ENCODE results near the gene SYCP2. TPM values are rescaled to one million over a fixed set of nuclear protein-coding genes. Genes with fewer than 3 reads are reported as not detected.

The SYCP2 gene, protein sequence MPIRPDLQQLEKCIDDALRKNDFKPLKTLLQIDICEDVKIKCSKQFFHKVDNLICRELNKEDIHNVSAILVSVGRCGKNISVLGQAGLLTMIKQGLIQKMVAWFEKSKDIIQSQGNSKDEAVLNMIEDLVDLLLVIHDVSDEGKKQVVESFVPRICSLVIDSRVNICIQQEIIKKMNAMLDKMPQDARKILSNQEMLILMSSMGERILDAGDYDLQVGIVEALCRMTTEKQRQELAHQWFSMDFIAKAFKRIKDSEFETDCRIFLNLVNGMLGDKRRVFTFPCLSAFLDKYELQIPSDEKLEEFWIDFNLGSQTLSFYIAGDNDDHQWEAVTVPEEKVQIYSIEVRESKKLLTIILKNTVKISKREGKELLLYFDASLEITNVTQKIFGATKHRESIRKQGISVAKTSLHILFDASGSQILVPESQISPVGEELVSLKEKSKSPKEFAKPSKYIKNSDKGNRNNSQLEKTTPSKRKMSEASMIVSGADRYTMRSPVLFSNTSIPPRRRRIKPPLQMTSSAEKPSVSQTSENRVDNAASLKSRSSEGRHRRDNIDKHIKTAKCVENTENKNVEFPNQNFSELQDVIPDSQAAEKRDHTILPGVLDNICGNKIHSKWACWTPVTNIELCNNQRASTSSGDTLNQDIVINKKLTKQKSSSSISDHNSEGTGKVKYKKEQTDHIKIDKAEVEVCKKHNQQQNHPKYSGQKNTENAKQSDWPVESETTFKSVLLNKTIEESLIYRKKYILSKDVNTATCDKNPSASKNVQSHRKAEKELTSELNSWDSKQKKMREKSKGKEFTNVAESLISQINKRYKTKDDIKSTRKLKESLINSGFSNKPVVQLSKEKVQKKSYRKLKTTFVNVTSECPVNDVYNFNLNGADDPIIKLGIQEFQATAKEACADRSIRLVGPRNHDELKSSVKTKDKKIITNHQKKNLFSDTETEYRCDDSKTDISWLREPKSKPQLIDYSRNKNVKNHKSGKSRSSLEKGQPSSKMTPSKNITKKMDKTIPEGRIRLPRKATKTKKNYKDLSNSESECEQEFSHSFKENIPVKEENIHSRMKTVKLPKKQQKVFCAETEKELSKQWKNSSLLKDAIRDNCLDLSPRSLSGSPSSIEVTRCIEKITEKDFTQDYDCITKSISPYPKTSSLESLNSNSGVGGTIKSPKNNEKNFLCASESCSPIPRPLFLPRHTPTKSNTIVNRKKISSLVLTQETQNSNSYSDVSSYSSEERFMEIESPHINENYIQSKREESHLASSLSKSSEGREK (N-terminal part only)
- total RNA-seq (2021; fragmentation: NEBNext Ultra II Directional; extraction: Animal tissue kit (Norgen Biotek cat#: 25700)) (0.50 and 0.69 TPM in 2 replicates), polyA plus RNA-seq (2011; rRNA removed) (0.02 TPM in 2 replicates), polyA minus RNA-seq (2011; rRNA and poly(A)+ RNA removed) (not detected in 2 replicates)
- 0.14 TPM for polyA plus RNA-seq (2011; cell fraction: cytosol; rRNA removed)
- polyA plus RNA-seq (2011; cell fraction: nucleus; rRNA removed), result 0.16 TPM
- 0.13 TPM in 1 of 4 replicates, not detected in the others for polyA plus RNA-seq (2012, experiment 1 of 2)
- not detected for polyA plus RNA-seq (2012, experiment 2 of 2)
- polyA plus RNA-seq (2013, experiment 1 of 2), result 0.36 TPM
- 0.33 TPM for polyA plus RNA-seq (2013, experiment 2 of 2)
- polyA minus RNA-seq (2011; cell fraction: cytosol; rRNA and poly(A)+ RNA removed), result not detected
- 0.10 TPM for polyA minus RNA-seq (2011; cell fraction: nucleus; rRNA and poly(A)+ RNA removed)
- long read RNA-seq, experiment 1, result 0 reads
- long read RNA-seq, experiment 2, result 0 reads

- Histone ChIP-seq H3K27ac (ENCODE audit: low read depth, low read length) (no peak within 1 kb of the TSS), H3K18ac (ENCODE audit: extremely low read depth, low read length) (no peak within 1 kb of the TSS; the same call in 1 of the 2 replicates), H2BK120ac (replicated peaks; ENCODE audit: low read depth, low read length) (no peak within 1 kb of the TSS), H2BK15ac (ENCODE audit: low read length) (no peak within 1 kb of the TSS), H4K8ac (ENCODE audit: extremely low read depth, insufficient read depth, low read length) (peak within 1 kb of the TSS; percentile 57), H3K9me3 (ENCODE audit: insufficient read depth in 2 of 2, low read depth in 1 of 2, low read length in 1 of 2) (peaks cover 0 to 10% of the 10 kb centered on the region in 2 experiments; a peak in 2 of 4 replicates), H2BK5ac (ENCODE audit: low read depth, low read length) (no peak within 1 kb of the TSS), H3K27me3 (replicated peaks in 1 of 4; ENCODE audit: control insufficient read depth in 3 of 4, extremely low read depth in 1 of 4, insufficient read depth in 3 of 4, low read length in 3 of 4) (peaks cover 0 to 24% (median 19%) of the 10 kb centered on the region in 4 experiments; a peak in 6 of 7 replicates), H3K4ac (replicated peaks; ENCODE audit: insufficient read length, low read depth, low read length) (no peak within 1 kb of the TSS), H3K14ac (ENCODE audit: insufficient read length) (no peak within 1 kb of the TSS), H2BK20ac (ENCODE audit: low read length) (no peak within 1 kb of the TSS), H3K36me3 (ENCODE audit: control insufficient read depth in 2 of 4, insufficient read depth in 4 of 4, low read length in 3 of 4) (peaks cover 0 to 6% (median 0%) of the 10 kb centered on the region in 4 experiments; a peak in 2 of 8 replicates), H3K9ac (replicated peaks in 1 of 4; ENCODE audit: extremely low read depth in 1 of 4, low read depth in 3 of 4, low read length in 3 of 4) (no peak within 1 kb of the TSS; a peak in 1 of 7 replicates), H4K91ac (replicated peaks; ENCODE audit: insufficient read length, low read length) (no peak within 1 kb of the TSS), H3K4me1 (replicated peaks in 1 of 4; ENCODE audit: control insufficient read depth in 3 of 4, insufficient read depth in 4 of 4, low read length in 3 of 4) (no peaks in the 10 kb centered on the region), H2AFZ (ENCODE audit: low read length) (peak within 1 kb of the TSS; percentile 98), H2AK5ac (ENCODE audit: low read depth, low read length) (no peak within 1 kb of the TSS), H3K23me2 (ENCODE audit: low read depth, low read length) (peaks cover 6% of the 10 kb centered on the region; the same call in 1 of the 2 replicates), H4K20me1 (replicated peaks in 1 of 2; ENCODE audit: control insufficient read depth in 1 of 2, insufficient read depth in 2 of 2, low read length in 2 of 2) (no peaks in the 10 kb centered on the region), H4K5ac (ENCODE audit: insufficient read length, low read depth, low read length) (no peak within 1 kb of the TSS), H3K4me2 (ENCODE audit: insufficient read depth in 1 of 2, low read depth in 2 of 2, low read length in 2 of 2) (peak within 1 kb of the TSS; percentile 37 to 91), H3K79me2 (ENCODE audit: control insufficient read depth in 1 of 2, insufficient read depth in 2 of 2, low read length in 2 of 2) (no peaks in the 10 kb centered on the region), H3K4me3 (ENCODE audit: extremely low read depth in 1 of 4, insufficient read depth in 2 of 4, low read depth in 3 of 4, low read length in 4 of 4) (peak within 1 kb of the TSS; percentile 27 to 63 (median 41)), H3K56ac (replicated peaks; ENCODE audit: insufficient read length, low read depth, low read length) (no peak within 1 kb of the TSS), H3K79me1 (ENCODE audit: low read depth, low read length) (no peaks in the 10 kb centered on the region), H3K23ac (ENCODE audit: insufficient read length) (no peak within 1 kb of the TSS), H2BK12ac (ENCODE audit: low read depth, low read length) (no peak within 1 kb of the TSS)
- DNase-seq (ENCODE audit: low read depth in 1 of 2, low spot score in 2 of 2) (no peak), FAIRE-seq (no peak)
- 90% methylated on average over 8 of the region's 65 CpGs; no CpG with 5 or more reads in 1 of the 2 experiments for WGBS, 2 experiments (ENCODE audit: extremely low coverage in 1 of 2, insufficient coverage in 1 of 2, insufficient read length in 1 of 2, insufficient replicate concordance in 2 of 2, low coverage in 1 of 2, low lambda C conversion rate in 2 of 2, missing lambda C conversion rate in 1 of 2)
- ChIA-PET POLR2A (ENCODE audit: partially characterized antibody) (no interaction called here), CTCF (ENCODE audit: partially characterized antibody) (interaction anchor here (0.9 to 3.5 kb wide), 9 partner anchors 11 to 103 kb away, joined by 3 to 23 read pairs (median 4); partner anchors contain the start of gene CDH26)
- no peak for TF ChIP-seq YY1 (IDR thresholded peaks at IDR 0.05; ENCODE audit: low read depth, low read length)
- TF ChIP-seq TBP (IDR thresholded peaks at IDR 0.05; ENCODE audit: low read depth, low read length), result no peak
- no peak for TF ChIP-seq SP2 (IDR thresholded peaks at IDR 0.05; ENCODE audit: low read length)
- TF ChIP-seq RAD21 (IDR thresholded peaks at IDR 0.05 in 1 of 2, conservative IDR thresholded peaks at IDR 0.05 in 1 of 2; ENCODE audit: low read depth in 2 of 2, low read length in 2 of 2), result no peak
These were observed at the start of gene SYCP2 for GRCh38 chr20:59933296-59933848. Gene SYCP2 (minus strand): TSS chr20:59933637. CDS start chr20:59922413, 11,224 bp downstream.

Measured in H1 (cell line).